ENCODE measurements around the gene MRPL37.

- TF ChIP-seq, protein P1, sequence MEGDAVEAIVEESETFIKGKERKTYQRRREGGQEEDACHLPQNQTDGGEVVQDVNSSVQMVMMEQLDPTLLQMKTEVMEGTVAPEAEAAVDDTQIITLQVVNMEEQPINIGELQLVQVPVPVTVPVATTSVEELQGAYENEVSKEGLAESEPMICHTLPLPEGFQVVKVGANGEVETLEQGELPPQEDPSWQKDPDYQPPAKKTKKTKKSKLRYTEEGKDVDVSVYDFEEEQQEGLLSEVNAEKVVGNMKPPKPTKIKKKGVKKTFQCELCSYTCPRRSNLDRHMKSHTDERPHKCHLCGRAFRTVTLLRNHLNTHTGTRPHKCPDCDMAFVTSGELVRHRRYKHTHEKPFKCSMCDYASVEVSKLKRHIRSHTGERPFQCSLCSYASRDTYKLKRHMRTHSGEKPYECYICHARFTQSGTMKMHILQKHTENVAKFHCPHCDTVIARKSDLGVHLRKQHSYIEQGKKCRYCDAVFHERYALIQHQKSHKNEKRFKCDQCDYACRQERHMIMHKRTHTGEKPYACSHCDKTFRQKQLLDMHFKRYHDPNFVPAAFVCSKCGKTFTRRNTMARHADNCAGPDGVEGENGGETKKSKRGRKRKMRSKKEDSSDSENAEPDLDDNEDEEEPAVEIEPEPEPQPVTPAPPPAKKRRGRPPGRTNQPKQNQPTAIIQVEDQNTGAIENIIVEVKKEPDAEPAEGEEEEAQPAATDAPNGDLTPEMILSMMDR (IDR thresholded peaks at IDR 0.05; ENCODE audit: low read length), result no peak
- no peak for TF ChIP-seq EZH2 (IDR thresholded peaks at IDR 0.05; ENCODE audit: borderline replicate concordance, low read length)
Measured at GRCh38 chr1:54256522-54257345, 56.8 kb downstream of the MRPL37 start.
